ENCODE measurements around the gene KRTAP9-3.
"Not testable (repeated sequence)": the region's sequence is repeated elsewhere in the genome, so short reads cannot be mapped to it uniquely, and the experiment has no call there.

GRCh38 chr17:41226598-41227095, 5.6 kb upstream of the KRTAP9-3 start, which contains the start of gene KRTAP9-2:
- not testable (repeated sequence) for TF ChIP-seq CTCF, POLR2AphosphoS5 (IDR thresholded peaks at IDR 0.05)

Data from sigmoid colon (tissue), 4 donors.